GM23338 (cell line): Measurements from ENCODE around the gene ZSCAN2. TPM values are rescaled to one million over a fixed set of nuclear protein-coding genes. Genes with fewer than 3 reads are reported as not detected.

Experiments
- ATAC-seq: fragments of 200-7000 bp; cut with Tn5 transposase; 3 replicates; pipeline ENCODE4 v1.9.1; 2020
- DNase-seq: peaks from one replicate; pipeline ENCODE4 v3.0.0-alpha.2; 2015; ENCODE audit warnings: low spot score
- H2AFZ ChIP-seq: fragments of 200-600 bp; sonication (generic); 2 replicates; pipeline ENCODE4 v1.8.0; 2016; ENCODE audit warnings: antibody characterized with exemption, mild to moderate bottlenecking, moderate library complexity
- H3F3A ChIP-seq: fragments of 200-600 bp; sonication (generic); replicated peaks from 2 replicates; pipeline ENCODE4 v1.8.0; 2017; ENCODE audit warnings: antibody characterized with exemption, mixed run types, low read depth
- H3K27ac ChIP-seq: fragments of 200-600 bp; sonication (generic); 2 replicates; pipeline ENCODE4 v1.6.1; 2016; ENCODE audit warnings: low read depth
- H3K27me3 ChIP-seq: fragments of 200-600 bp; sonication (generic); 2 replicates; pipeline ENCODE4 v1.8.0; 2016; ENCODE audit warnings: mild to moderate bottlenecking, mixed run types, moderate library complexity; ENCODE audit not compliant: insufficient read depth
- H3K36me3 ChIP-seq: fragments of 200-600 bp; sonication (generic); 2 replicates; pipeline ENCODE4 v1.8.0; 2016; ENCODE audit warnings: mild to moderate bottlenecking; ENCODE audit not compliant: insufficient read depth
- H3K4me1 ChIP-seq: fragments of 200-600 bp; sonication (generic); 2 replicates; pipeline ENCODE4 v1.8.0; 2016; ENCODE audit warnings: mild to moderate bottlenecking, moderate library complexity; ENCODE audit not compliant: insufficient read depth
- H3K4me2 ChIP-seq: fragments of 200-600 bp; sonication (generic); 2 replicates; pipeline ENCODE4 v1.7.1; 2017; ENCODE audit warnings: mixed run types
- H3K4me3 ChIP-seq: fragments of 200-600 bp; sonication (generic); 2 replicates; pipeline ENCODE4 v1.6.1; 2016; ENCODE audit warnings: mixed run types
- H3K79me2 ChIP-seq: fragments of 200-600 bp; sonication (generic); replicated peaks from 2 replicates; pipeline ENCODE4 v1.8.0; 2017; ENCODE audit warnings: mild to moderate bottlenecking; ENCODE audit not compliant: insufficient read depth
- H3K9me2 ChIP-seq: fragments of 200-600 bp; sonication (generic); 2 replicates; pipeline ENCODE4 v1.8.0; 2017; ENCODE audit not compliant: insufficient read depth
- H4K20me1 ChIP-seq: fragments of 200-600 bp; sonication (generic); replicated peaks from 2 replicates; pipeline ENCODE4 v1.8.0; 2017; ENCODE audit warnings: mild to moderate bottlenecking; ENCODE audit not compliant: insufficient read depth
- H3K27ac Mint-ChIP-seq: 2 replicates; pipeline ENCODE4 v1.8.0; 2020; ENCODE audit warnings: inconsistent platforms, mild to moderate bottlenecking, moderate library complexity, mixed read lengths
- H3K27me3 Mint-ChIP-seq: 3 replicates; pipeline ENCODE4 v1.8.0; 2022; ENCODE audit warnings: low read depth, mild to moderate bottlenecking, moderate library complexity, mixed read lengths, inconsistent platforms; ENCODE audit not compliant: insufficient read depth, poor library complexity
- H3K36me3 Mint-ChIP-seq: 3 replicates; pipeline ENCODE4 v1.8.0; 2021; ENCODE audit warnings: low read depth, mild to moderate bottlenecking, inconsistent platforms, moderate library complexity, mixed read lengths
- H3K4me1 Mint-ChIP-seq: 3 replicates; pipeline ENCODE4 v1.8.0; 2020; ENCODE audit warnings: mild to moderate bottlenecking, inconsistent platforms, mixed read lengths
- H3K4me3 Mint-ChIP-seq: 3 replicates; pipeline ENCODE4 v1.8.0; 2021; ENCODE audit warnings: moderate library complexity, mild to moderate bottlenecking, inconsistent platforms, mixed read lengths
- H3K9me3 Mint-ChIP-seq: 3 replicates; pipeline ENCODE4 v1.8.0; 2020; ENCODE audit warnings: moderate library complexity, mild to moderate bottlenecking, inconsistent platforms, mixed read lengths
- ETS1 ChIP-seq: IDR thresholded peaks from 2 replicates; pipeline ENCODE4 v1.6.1; 2016; ENCODE audit warnings: antibody characterized with exemption
- EZH2 ChIP-seq: fragments of 200-600 bp; sonication (generic); IDR thresholded peaks from one replicate; pipeline ENCODE4 v1.8.0; 2017; ENCODE audit warnings: antibody characterized with exemption, mild to moderate bottlenecking, low read depth; ENCODE audit not compliant: unreplicated experiment
- EZH2phosphoT487 ChIP-seq: fragments of 200-600 bp; sonication (generic); IDR thresholded peaks from one replicate; pipeline ENCODE4 v1.8.1; 2018; ENCODE audit warnings: antibody characterized with exemption; ENCODE audit not compliant: unreplicated experiment
- NANOG ChIP-seq: IDR thresholded peaks from 2 replicates; pipeline ENCODE4 v1.6.1; 2016; ENCODE audit warnings: antibody characterized with exemption, borderline replicate concordance
- POLR2AphosphoS5 ChIP-seq: IDR thresholded peaks from 2 replicates; pipeline ENCODE4 v1.6.1; 2016; ENCODE audit warnings: antibody characterized with exemption, low read depth
- REST ChIP-seq: IDR thresholded peaks from one replicate; pipeline ENCODE4 v1.6.1; 2018; ENCODE audit warnings: antibody characterized with exemption; ENCODE audit not compliant: unreplicated experiment
- STAT1 ChIP-seq: IDR thresholded peaks from one replicate; pipeline ENCODE4 v1.6.1; 2016; ENCODE audit warnings: antibody characterized with exemption; ENCODE audit not compliant: unreplicated experiment
- ZNF114 ChIP-seq: fragments of 250-450 bp; sonication (Bioruptor Pico); IDR thresholded peaks from 2 replicates; pipeline ENCODE4 v1.5.0; 2020; ENCODE audit warnings: mild to moderate bottlenecking, moderate library complexity
- ZNF331 ChIP-seq: fragments of 250-450 bp; sonication (Bioruptor Pico); IDR thresholded peaks from 2 replicates; pipeline ENCODE4 v1.5.0; 2020; ENCODE audit warnings: low read depth, mild to moderate bottlenecking, moderate library complexity
- ZNF462 ChIP-seq: fragments of 250-450 bp; sonication (Bioruptor Pico); IDR thresholded peaks from 2 replicates; pipeline ENCODE4 v1.5.0; 2020; ENCODE audit warnings: mild to moderate bottlenecking, moderate library complexity
- polyA plus RNA-seq: library from polyadenylated mRNA; unstranded; fragments of >200 nt; fragmentation: Nextera tagmentation; extraction: Ambion mirVana; gene quantifications from 2 replicates; pipeline ENCODE4 v1.2.1, GENCODE V29; 2016
- total RNA-seq: library from RNA; depleted of rRNA; stranded (reverse); fragments of >200 nt; shearing (Covaris generic); gene quantifications from 2 replicates; pipeline ENCODE4 v1.2.3, GENCODE V29; 2014

ZSCAN2 gene
- total and polyA plus RNA-seq, 2 experiments from 2014 or later, result 45.8 to 63.9 TPM

GRCh38 chr15:84624359-84624758 is 23.6 kb downstream of the ZSCAN2 start:
- no peak overlapping the region for H3K27ac Mint-ChIP-seq

More at GRCh38 chr15:84624359-84624758, 23.6 kb downstream of the ZSCAN2 start:
- DNase-seq, result no peak
- Histone ChIP-seq H3K4me3 (no peak overlapping the region), H3K4me1 (no peaks in the 10 kb centered on the region), H2AFZ (no peak overlapping the region), H3K27me3 (no peaks in the 10 kb centered on the region), H3K36me3 (peaks cover 48% of the 10 kb centered on the region), H3K4me2 (no peak overlapping the region), H3K27ac (peak overlapping the region; percentile 39; the same call in 1 of the 2 replicates), H4K20me1 (peaks cover 17% of the 10 kb centered on the region), H3K9me2 (peaks cover 4% of the 10 kb centered on the region; the same call in 1 of the 2 replicates), H3F3A (peaks cover 13% of the 10 kb centered on the region; the same call in 1 of the 2 replicates), H3K79me2 (peaks cover 42% of the 10 kb centered on the region)
- H3K36me3 Mint-ChIP-seq, result peaks cover 71% of the 10 kb centered on the region
- TF ChIP-seq EZH2 (no peak), ZNF114 (CRISPR knock-in tag) (no peak), ETS1 (no peak), EZH2phosphoT487 (no peak), STAT1 (no peak), REST (no peak), ZNF331 (CRISPR knock-in tag) (no peak), POLR2AphosphoS5 (no peak), ZNF462 (CRISPR knock-in tag) (no peak), NANOG (no peak)
- no peak for ATAC-seq
- peaks cover 8% of the 10 kb centered on the region for H3K4me1 Mint-ChIP-seq
- H3K27me3 Mint-ChIP-seq, result peaks cover 22% of the 10 kb centered on the region
- peaks cover 51% of the 10 kb centered on the region for H3K9me3 Mint-ChIP-seq
- H3K4me3 Mint-ChIP-seq, result no peak overlapping the region; the same call in 2 of the 3 replicates
